Esophagus mucosa (tissue), 1 donor: ENCODE results near the gene METTL26. TPM values are rescaled to one million over a fixed set of nuclear protein-coding genes. Genes with fewer than 3 reads are reported as not detected.
"Not testable (repeated sequence)": the region's sequence is repeated elsewhere in the genome, so short reads cannot be mapped to it uniquely, and the experiment has no call there.

Experiments
- ATAC-seq: fragments of 200-7000 bp; cut with Tn5 transposase; one replicate; pipeline ENCODE4 v1.9.1; 2020
- total RNA-seq: library from RNA; stranded (reverse); gene quantifications from one replicate; pipeline ENCODE4 v1.2.4, GENCODE V29; 2023
- donor health status: DM: yes; HTN: yes; CAD: no.

Gene METTL26
- total RNA-seq, 1 donor from 2014 or later, result 40.2 TPM

DNA sequence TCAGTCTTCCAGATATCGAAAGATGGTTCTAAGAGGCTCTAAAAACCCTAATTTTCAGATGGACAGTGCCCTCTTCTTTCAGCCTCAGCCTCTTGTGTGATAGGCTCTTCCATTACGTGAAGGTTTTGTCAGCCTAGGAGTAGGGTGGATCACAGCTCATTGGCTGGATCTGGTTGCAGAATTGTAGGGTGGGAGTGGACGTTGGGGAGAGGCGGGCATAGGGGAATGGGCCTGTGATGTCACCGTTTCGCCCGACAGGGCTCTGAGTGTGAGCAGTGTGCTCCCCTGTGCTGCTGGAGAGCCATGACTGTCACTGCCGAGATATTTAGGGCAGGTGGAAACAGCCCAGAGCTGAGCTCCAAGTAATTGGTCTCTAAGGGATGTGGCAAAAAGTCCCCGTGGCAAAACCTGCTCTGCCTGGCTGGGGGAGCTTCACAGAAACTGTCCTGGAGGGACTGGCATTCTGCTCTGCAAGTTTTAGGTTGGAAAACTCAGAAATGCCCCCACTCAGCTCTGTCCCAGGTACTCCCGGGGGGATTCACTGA, 11.5 kb downstream of the METTL26 start:
- ATAC-seq, result no peak

GRCh38 chr16:622920-623280, 13.2 kb downstream of the METTL26 start:
- ATAC-seq, result no peak

GRCh38 chr16:621526-622105, 14.5 kb downstream of the METTL26 start:
- no peak for ATAC-seq

DNA sequence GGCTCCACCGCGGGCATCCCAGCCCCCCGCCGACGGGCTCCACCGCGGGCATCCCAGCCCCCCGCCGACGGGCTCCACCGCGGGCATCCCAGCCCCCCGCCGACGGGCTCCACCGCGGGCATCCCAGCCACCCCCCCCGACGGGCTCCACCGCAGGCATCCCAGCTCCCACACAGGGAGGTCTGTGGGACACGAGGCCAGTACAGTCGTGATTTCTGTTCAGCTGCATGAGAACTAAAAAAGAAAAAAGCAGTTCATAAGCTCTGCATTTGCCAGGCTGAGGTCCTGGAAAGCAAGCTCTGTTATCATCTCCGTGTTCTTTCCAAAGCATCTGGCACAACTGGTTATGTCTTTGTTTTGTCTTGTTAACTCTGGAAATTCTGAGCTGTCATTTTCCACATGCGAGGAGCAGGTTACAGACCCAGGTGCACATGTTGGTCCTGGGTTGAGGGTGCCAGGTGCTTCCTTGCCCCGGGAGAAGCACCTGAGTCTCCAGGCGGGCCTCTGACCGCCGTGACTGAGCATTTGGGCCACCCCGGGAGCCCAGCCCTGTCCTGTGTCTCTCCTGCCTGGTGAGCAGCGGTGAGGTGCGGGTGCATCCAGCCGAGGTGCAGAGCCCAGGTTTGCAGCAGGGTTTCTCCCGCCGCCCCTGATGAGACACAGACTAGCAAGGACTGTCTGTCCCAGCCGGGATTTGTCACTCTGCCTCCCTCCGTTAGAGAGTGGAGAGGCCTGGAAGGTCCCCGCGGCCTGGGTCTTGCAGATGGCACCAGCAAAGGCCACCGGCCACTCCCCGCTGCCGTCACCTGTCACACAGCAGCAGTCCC, 15.2 kb downstream of the METTL26 start:
- ATAC-seq, result no peak

- no peak for ATAC-seq
Measured at GRCh38 chr16:619476-620100, 16.5 kb downstream of the METTL26 start.

GRCh38 chr16:617855-618254, 18.2 kb downstream of the METTL26 start:
- no peak for ATAC-seq

DNA sequence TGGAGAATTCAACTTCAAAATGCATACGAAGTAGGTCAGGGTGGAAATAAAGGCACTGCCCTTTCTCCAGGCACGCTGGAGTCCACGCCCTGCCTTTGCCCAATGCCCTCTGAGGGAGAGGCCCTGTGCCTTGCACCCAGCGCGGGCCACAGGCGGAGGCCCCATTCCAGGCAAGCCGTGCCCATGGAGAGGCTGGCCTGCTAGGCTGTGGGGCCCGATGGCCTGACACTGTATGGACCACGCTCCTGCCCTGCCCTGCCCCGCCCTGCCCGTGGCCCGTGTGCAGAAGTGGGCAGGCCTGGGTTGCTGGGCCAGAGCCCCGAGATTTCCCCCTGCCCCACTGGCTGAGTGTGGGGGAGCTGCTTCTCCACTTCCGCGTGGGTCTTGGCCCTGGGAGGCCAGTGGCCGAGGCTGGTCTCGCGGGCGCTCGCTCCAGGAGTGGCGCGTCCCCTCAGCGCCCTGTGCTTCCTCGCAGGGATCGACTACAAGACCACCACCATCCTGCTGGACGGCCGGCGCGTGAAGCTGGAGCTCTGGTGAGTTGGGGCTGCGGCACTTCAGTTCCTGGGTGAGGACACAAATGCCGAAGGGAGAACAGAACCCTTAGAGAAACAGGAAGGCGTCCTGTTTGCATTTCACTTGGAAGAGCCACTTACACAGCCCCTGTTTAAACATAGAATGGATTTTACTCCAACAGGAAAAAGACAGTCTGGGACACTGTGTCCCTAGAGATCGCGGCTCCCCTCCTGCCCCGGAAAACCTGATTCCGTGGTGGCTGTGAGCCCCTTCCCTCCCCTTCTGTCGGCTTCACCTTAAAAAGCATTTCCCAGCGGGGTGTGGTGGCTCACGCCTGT, 19.1 kb downstream of the METTL26 start:
- peak; percentile 51 for ATAC-seq

DNA sequence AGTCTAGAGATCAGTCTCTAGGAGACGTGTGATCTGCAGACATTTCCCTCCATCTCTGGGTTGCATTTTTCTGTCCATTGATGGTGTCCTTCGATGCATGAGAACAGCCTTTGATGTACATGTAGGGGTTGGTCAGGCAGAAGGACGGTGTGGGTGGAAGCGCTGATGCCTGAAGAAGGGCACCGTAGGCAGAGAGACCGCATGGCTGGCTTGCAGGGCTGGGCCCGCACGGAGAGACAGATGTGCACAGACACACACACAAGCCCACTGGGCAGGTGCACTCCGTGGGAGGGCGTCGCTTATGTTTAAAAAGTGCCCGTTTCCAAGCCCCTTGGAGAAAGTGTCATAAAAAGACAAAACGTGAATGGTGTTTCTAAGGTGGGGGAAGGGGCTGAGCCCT, 21.0 kb downstream of the METTL26 start:
- no peak for ATAC-seq

DNA sequence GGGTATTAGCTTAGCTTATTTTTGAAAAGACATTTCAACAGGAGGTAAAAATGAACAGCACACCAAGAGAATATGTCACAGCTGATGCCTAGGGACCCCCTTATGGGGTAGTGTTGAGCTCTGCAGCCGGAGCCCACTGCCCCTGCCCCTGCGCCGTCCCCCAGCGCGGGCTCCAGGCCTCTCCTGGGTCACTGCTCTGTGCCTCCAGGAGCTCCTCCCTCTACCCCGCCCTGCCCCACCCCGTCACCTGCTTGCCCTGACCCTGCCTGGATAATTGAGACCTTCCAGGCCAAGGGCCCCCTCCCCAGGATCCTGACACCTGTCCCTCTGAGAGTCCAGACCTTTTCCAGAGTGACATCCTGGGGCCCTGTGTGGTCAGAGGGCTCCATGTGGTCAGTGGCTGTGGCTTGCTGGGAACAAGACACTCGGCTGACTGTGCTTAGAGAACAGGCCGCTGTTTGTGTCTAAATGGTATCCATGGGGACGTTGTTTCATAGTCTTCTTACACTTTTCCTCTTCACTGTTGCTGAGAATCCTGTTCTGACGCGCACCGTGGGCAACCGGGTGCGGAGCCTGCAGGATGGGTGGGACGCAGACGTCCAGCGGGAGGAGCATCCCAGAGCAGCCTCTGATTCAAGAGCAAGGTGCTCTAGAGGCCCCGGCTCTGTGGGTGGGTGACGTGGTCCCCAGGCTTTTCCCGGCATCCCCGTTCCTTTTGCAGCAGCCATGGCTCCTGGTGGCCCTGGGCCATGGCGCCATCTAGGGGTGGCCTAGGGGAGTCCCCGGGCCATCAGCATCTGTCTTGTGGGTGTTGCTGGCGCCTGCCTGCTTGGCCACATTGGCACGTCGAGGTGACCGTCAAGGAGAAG, 25.4 kb downstream of the METTL26 start:
- ATAC-seq, result peak; percentile 82

GRCh38 chr16:609984-610383, 26.1 kb downstream of the METTL26 start:
- peak; percentile 18 for ATAC-seq

DNA sequence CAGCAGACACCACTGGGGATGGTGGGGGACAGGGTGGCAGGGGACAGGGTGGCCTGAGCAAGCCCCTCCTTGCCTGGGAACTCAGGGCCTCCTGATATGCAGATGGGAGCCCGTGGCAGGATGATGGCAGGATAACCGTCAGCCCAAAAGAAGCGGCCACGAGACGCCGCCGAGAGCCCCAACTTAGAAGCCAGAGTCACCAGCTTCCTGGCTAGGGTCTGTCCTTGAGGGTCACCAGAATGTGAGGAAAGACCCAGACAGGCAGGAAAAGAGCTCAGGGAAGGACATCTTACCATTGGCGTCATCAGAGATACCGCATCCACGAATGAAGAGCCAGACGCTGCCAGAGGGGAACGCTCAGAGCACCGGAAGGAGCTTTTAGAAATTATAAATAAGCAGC, 26.8 kb downstream of the METTL26 start:
- ATAC-seq, result no peak

- peak; percentile 70 for ATAC-seq
Measured at GRCh38 chr16:608019-608418, 28.1 kb downstream of the METTL26 start.

DNA sequence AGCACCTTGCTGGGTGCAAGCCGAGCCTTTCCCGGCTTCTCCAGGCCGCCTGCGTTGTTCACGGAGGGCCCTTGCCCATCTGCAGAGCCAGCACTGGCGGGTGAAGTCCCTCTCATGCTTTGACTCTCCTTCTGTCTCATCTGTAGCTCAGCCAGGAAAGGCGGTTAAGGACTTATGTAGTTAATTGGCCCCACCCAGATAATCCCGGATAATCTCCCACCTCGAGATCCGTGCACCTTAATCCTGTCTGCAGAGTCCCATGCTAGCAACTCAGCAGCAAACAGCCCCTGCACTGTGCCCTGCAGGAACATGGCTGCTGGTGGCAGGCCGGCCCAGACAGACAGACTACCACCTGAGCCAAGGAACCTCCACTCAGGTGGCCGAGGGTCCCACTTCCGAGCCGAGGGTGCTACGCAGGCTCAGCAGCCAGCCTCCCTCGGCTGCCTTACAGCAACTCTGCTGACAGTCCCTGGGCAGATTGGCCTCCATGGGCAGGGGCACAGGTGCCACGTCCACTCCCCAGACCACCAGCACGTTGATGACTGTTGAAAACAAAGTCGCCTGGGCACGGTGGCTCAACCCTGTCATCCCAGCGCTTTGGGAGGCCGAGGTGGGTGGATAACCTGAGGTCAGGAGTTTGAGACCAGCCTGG, 29.3 kb downstream of the METTL26 start:
- no peak for ATAC-seq

DNA sequence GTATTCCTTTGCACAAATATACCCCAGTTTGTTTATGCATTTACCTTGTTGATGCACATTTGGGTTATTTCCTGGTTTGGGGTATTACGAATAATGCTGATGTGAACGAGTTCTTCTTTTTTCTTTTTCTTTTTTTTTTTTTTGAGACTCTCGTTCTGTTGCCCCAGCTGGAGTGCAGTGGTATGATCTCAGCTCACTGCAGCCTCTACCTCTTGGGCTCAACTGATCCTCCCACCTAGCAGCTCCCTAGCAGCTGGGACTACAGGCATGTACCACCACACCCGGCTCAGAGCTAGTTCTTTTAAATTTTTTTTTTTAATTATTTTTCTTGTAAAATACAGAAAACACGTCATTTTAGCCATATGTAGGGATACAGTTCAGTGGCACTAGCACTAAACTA, 32.2 kb downstream of the METTL26 start:
- no peak for ATAC-seq

- no peak for ATAC-seq
Measured at GRCh38 chr16:600781-601180, 35.3 kb downstream of the METTL26 start.

- peak; percentile 54 for ATAC-seq
Measured at GRCh38 chr16:598823-599739, 37.0 kb downstream of the METTL26 start.

- ATAC-seq, result not testable (repeated sequence)
Measured at GRCh38 chr16:597655-598054, 38.5 kb downstream of the METTL26 start.

DNA sequence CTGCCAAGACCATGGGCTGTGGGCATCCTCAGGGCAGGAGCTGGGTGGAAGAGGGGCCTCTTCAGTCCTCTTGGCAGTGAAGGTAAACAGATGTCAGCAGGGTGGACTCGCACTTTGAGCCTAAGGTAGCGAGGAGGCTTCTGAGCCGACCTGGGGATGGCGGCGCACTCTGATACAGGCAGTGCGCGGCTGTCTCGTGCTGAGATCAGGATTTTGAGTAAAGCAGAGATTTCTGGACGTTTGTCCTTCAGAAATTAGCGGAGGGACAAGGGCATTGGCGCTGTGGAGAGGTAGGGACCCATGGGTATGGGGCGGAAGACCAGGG, 39.4 kb downstream of the METTL26 start:
- ATAC-seq, result no peak

- peak; percentile 13 for ATAC-seq
Measured at GRCh38 chr16:595942-596735, 40.0 kb downstream of the METTL26 start.
